Measurements from ENCODE around the gene UQCR11. TPM values are rescaled to one million over a fixed set of nuclear protein-coding genes. Genes with fewer than 3 reads are reported as not detected.

The UQCR11 gene
- total and polyA plus RNA-seq, 2 of the 8 experiments (the other 6 are each of a cell fraction or from before 2014, with no cell fraction given) = 162 to 171 TPM

DNA sequence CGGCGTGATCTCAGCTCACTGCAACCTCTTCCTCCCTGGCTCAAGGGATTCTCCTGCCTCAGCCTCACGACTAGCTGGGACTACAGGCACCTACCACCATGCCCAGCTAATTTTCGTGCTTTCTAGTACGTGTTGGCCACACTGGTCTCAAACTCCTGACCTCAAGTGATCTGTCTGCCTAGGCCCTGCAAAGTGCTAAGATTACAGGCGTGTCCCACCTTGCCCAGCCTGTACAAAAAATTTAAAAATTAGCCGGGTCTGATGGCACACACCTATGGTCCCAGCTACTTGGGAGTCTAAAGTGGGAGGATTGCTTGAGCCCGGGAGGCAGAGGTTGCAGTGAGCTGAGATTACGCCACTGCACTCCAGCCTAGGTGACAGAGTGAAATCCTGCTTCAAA, 32.5 kb downstream of the UQCR11 start:
- no peak for FAIRE-seq
- TF ChIP-seq CHD2 (IDR thresholded peaks at IDR 0.05; ENCODE audit: low read length) (no peak), NANOG (IDR thresholded peaks at IDR 0.05; ENCODE audit: insufficient read depth, low read depth, low read length, poor library complexity, severe bottlenecking) (no peak), EGR1 (IDR thresholded peaks at IDR 0.05; ENCODE audit: borderline replicate concordance, low read depth, low read length) (no peak), KDM4A (IDR thresholded peaks at IDR 0.05; ENCODE audit: low read depth, low read length, severe bottlenecking) (no peak), POLR2AphosphoS5 (IDR thresholded peaks at IDR 0.05; ENCODE audit: low read depth, low read length) (no peak), TAF7 (optimal IDR thresholded peaks at IDR 0.05; ENCODE audit: borderline replicate concordance, low read depth, low read length) (no peak), PHF8 (conservative IDR thresholded peaks at IDR 0.05; ENCODE audit: low read depth, low read length) (no peak), JUN (IDR thresholded peaks at IDR 0.05; ENCODE audit: low read depth, low read length) (no peak)

More for the DNA sequence above, 32.5 kb downstream of the UQCR11 start:
- H2BK15ac ChIP-seq (ENCODE audit: low read length) = no peak overlapping the region
- H3K36me3 ChIP-seq (ENCODE audit: control insufficient read depth in 2 of 4, insufficient read depth in 4 of 4, low read length in 3 of 4) = peaks cover 0 to 14% (median 8%) of the 10 kb centered on the region in 4 experiments; a peak in 6 of 8 replicates
- H4K91ac ChIP-seq (replicated peaks; ENCODE audit: insufficient read length, low read length) = no peak overlapping the region
- H3K9ac ChIP-seq (replicated peaks in 1 of 4; ENCODE audit: extremely low read depth in 1 of 4, low read depth in 3 of 4, low read length in 3 of 4) = no peak overlapping the region
- H3K79me1 ChIP-seq (ENCODE audit: low read depth, low read length) = no peaks in the 10 kb centered on the region; the same call in 1 of the 2 replicates
- peaks cover 8 to 26% (median 14%) of the 10 kb centered on the region in 4 experiments for H3K27me3 ChIP-seq (replicated peaks in 1 of 4; ENCODE audit: control insufficient read depth in 3 of 4, extremely low read depth in 1 of 4, insufficient read depth in 3 of 4, low read length in 3 of 4)
- no peak for DNase-seq (ENCODE audit: low read depth in 1 of 2, low spot score in 2 of 2)
- H2BK120ac ChIP-seq (replicated peaks; ENCODE audit: low read depth, low read length) = no peak overlapping the region
- H3K23ac ChIP-seq (ENCODE audit: insufficient read length) = no peak overlapping the region
- H3K4me3 ChIP-seq (ENCODE audit: extremely low read depth in 1 of 4, insufficient read depth in 2 of 4, low read depth in 3 of 4, low read length in 4 of 4) = no peak overlapping the region
- no peak overlapping the region for H2BK5ac ChIP-seq (ENCODE audit: low read depth, low read length)
- ChIA-PET POLR2A (ENCODE audit: partially characterized antibody) (interaction anchor here (1.7 to 8.8 kb wide), 2 partner anchors 9 to 15 kb away, joined by 6 to 148 read pairs; no protein-coding TSS in a partner anchor), CTCF (ENCODE audit: partially characterized antibody) (interaction anchor here (1.3 to 2.3 kb wide), 3 partner anchors 18 to 27 kb away, joined by 3 to 9 read pairs (median 3); no protein-coding TSS in a partner anchor)
- H3K9me3 ChIP-seq (ENCODE audit: insufficient read depth in 2 of 2, low read depth in 1 of 2, low read length in 1 of 2) = peaks cover 0 to 8% of the 10 kb centered on the region in 2 experiments; a peak in 2 of 4 replicates
- H3K4me2 ChIP-seq (ENCODE audit: insufficient read depth in 1 of 2, low read depth in 2 of 2, low read length in 2 of 2) = no peak overlapping the region
- H3K18ac ChIP-seq (ENCODE audit: extremely low read depth, low read length) = no peak overlapping the region
- no peak overlapping the region for H2BK12ac ChIP-seq (ENCODE audit: low read depth, low read length)
- no peaks in the 10 kb centered on the region for H3K79me2 ChIP-seq (ENCODE audit: control insufficient read depth in 1 of 2, insufficient read depth in 2 of 2, low read length in 2 of 2)
- H2AK5ac ChIP-seq (ENCODE audit: low read depth, low read length) = no peak overlapping the region
- H3K14ac ChIP-seq (ENCODE audit: insufficient read length) = no peak overlapping the region
- no peak overlapping the region for H2AFZ ChIP-seq (ENCODE audit: low read length)
- peaks cover 0 to 8% of the 10 kb centered on the region in 2 experiments for H4K20me1 ChIP-seq (replicated peaks in 1 of 2; ENCODE audit: control insufficient read depth in 1 of 2, insufficient read depth in 2 of 2, low read length in 2 of 2)
- 91% methylated on average over 9 of the region's 9 CpGs; no CpG with 5 or more reads in 1 of the 2 experiments for WGBS, 2 experiments (ENCODE audit: extremely low coverage in 1 of 2, insufficient coverage in 1 of 2, insufficient read length in 1 of 2, insufficient replicate concordance in 2 of 2, low coverage in 1 of 2, low lambda C conversion rate in 2 of 2, missing lambda C conversion rate in 1 of 2)
- no peak overlapping the region for H3K27ac ChIP-seq (ENCODE audit: low read depth, low read length)
- H3K23me2 ChIP-seq (ENCODE audit: low read depth, low read length) = no peaks in the 10 kb centered on the region
- no peak overlapping the region for H2BK20ac ChIP-seq (ENCODE audit: low read length)
- no peak overlapping the region for H3K4ac ChIP-seq (replicated peaks; ENCODE audit: insufficient read length, low read depth, low read length)
- peaks cover 0 to 2% (median 0%) of the 10 kb centered on the region in 4 experiments; a peak in 2 of 7 replicates for H3K4me1 ChIP-seq (replicated peaks in 1 of 4; ENCODE audit: control insufficient read depth in 3 of 4, insufficient read depth in 4 of 4, low read length in 3 of 4)
- no peak overlapping the region for H4K5ac ChIP-seq (ENCODE audit: insufficient read length, low read depth, low read length)
- no peak overlapping the region for H3K56ac ChIP-seq (replicated peaks; ENCODE audit: insufficient read length, low read depth, low read length)
- no peak overlapping the region for H4K8ac ChIP-seq (ENCODE audit: extremely low read depth, insufficient read depth, low read length)
